Measurements from ENCODE around the gene ARHGEF3. TPM values are rescaled to one million over a fixed set of nuclear protein-coding genes. Genes with fewer than 3 reads are reported as not detected.

ARHGEF3 gene
- total and polyA plus RNA-seq, 5 donors from 2014 or later = 87.8 to 137 (median 103) TPM

GRCh38 chr3:56811546-56812202 lies 9.9 kb upstream of the ARHGEF3 start:
- Mint-ChIP-seq H3K4me1 (peaks cover 34 to 57% (median 49%) of the 10 kb centered on the region in 4 donors), H3K9me3 (no peaks in the 10 kb centered on the region), H3K4me3 (peak overlapping the region in 2 of 4 donors; percentile 7 to 13), H3K36me3 (no peaks in the 10 kb centered on the region), H3K27me3 (no peaks in the 10 kb centered on the region), H3K27ac (peak overlapping the region; percentile 27 to 85 (median 83))
- ATAC-seq (ENCODE audit: low read depth in 2 of 2) (no peak), DNase-seq (no peak)
- H3K4me1 ChIP-seq (ENCODE audit: control insufficient read depth, insufficient read depth, low read length, poor library complexity, severe bottlenecking) = peaks cover 33% of the 10 kb centered on the region
- H3K4me3 ChIP-seq (ENCODE audit: low read depth, low read length) = no peak overlapping the region
- H3K36me3 ChIP-seq (ENCODE audit: control insufficient read depth, insufficient read depth, low read length) = no peaks in the 10 kb centered on the region
- H3K27ac ChIP-seq (ENCODE audit: insufficient read depth, low read length, poor library complexity, severe bottlenecking) = no peak overlapping the region
- no peaks in the 10 kb centered on the region for H3K27me3 ChIP-seq (ENCODE audit: control insufficient read depth, insufficient read depth, low read length)
- H3K9me3 ChIP-seq (ENCODE audit: control insufficient read depth in 2 of 2, low read length in 2 of 2) = no peaks in the 10 kb centered on the region

GRCh38 chr3:56810577-56811545 lies 9.1 kb upstream of the ARHGEF3 start:
- ATAC-seq (ENCODE audit: low read depth in 2 of 2) (no peak), DNase-seq (no peak)
- Histone ChIP-seq H3K4me1 (ENCODE audit: control insufficient read depth, insufficient read depth, low read length, poor library complexity, severe bottlenecking) (peaks cover 29% of the 10 kb centered on the region), H3K9me3 (ENCODE audit: control insufficient read depth in 2 of 2, low read length in 2 of 2) (no peaks in the 10 kb centered on the region), H3K27ac (ENCODE audit: insufficient read depth, low read length, poor library complexity, severe bottlenecking) (no peak overlapping the region), H3K4me3 (ENCODE audit: low read depth, low read length) (no peak overlapping the region), H3K27me3 (ENCODE audit: control insufficient read depth, insufficient read depth, low read length) (no peaks in the 10 kb centered on the region), H3K36me3 (ENCODE audit: control insufficient read depth, insufficient read depth, low read length) (no peaks in the 10 kb centered on the region)
- Mint-ChIP-seq H3K27ac (peak overlapping the region in 2 of 3 donors; percentile 45 to 85), H3K27me3 (no peaks in the 10 kb centered on the region), H3K4me3 (no peak overlapping the region), H3K36me3 (no peaks in the 10 kb centered on the region), H3K9me3 (no peaks in the 10 kb centered on the region), H3K4me1 (peaks cover 34 to 50% (median 42%) of the 10 kb centered on the region in 4 donors)

- Histone ChIP-seq H3K4me3 (ENCODE audit: low read depth, low read length) (no peak overlapping the region), H3K36me3 (ENCODE audit: control insufficient read depth, insufficient read depth, low read length) (no peaks in the 10 kb centered on the region), H3K4me1 (ENCODE audit: control insufficient read depth, insufficient read depth, low read length, poor library complexity, severe bottlenecking) (peaks cover 11% of the 10 kb centered on the region), H3K27me3 (ENCODE audit: control insufficient read depth, insufficient read depth, low read length) (no peaks in the 10 kb centered on the region), H3K9me3 (ENCODE audit: control insufficient read depth in 2 of 2, low read length in 2 of 2) (no peaks in the 10 kb centered on the region), H3K27ac (ENCODE audit: insufficient read depth, low read length, poor library complexity, severe bottlenecking) (no peak overlapping the region)
- Mint-ChIP-seq H3K9me3 (no peaks in the 10 kb centered on the region), H3K4me3 (peak overlapping the region in 1 of 4 donors; percentile 52), H3K36me3 (peaks cover 5% of the 10 kb centered on the region), H3K27me3 (no peaks in the 10 kb centered on the region), H3K4me1 (peaks cover 10 to 23% (median 12%) of the 10 kb centered on the region in 4 donors), H3K27ac (no peak overlapping the region)
- ATAC-seq (ENCODE audit: low read depth in 2 of 2) (no peak), DNase-seq (no peak)
Measured at GRCh38 chr3:56806407-56806806, 4.7 kb upstream of the ARHGEF3 start.

- H3K36me3 ChIP-seq (ENCODE audit: control insufficient read depth, insufficient read depth, low read length) = no peaks in the 10 kb centered on the region
- Mint-ChIP-seq H3K4me3 (peak overlapping the region; percentile 89 to 98 (median 91)), H3K9me3 (peaks cover 0 to 3% (median 0%) of the 10 kb centered on the region in 7 donors), H3K27ac (peak overlapping the region in 1 of 3 donors; percentile 99), H3K4me1 (peaks cover 11 to 34% (median 24%) of the 10 kb centered on the region in 4 donors), H3K27me3 (no peaks in the 10 kb centered on the region), H3K36me3 (peaks cover 8% of the 10 kb centered on the region)
- no peak for ATAC-seq (ENCODE audit: low read depth in 2 of 2)
- no peaks in the 10 kb centered on the region for H3K27me3 ChIP-seq (ENCODE audit: control insufficient read depth, insufficient read depth, low read length)
- peaks cover 37% of the 10 kb centered on the region for H3K4me1 ChIP-seq (ENCODE audit: control insufficient read depth, insufficient read depth, low read length, poor library complexity, severe bottlenecking)
- no peak overlapping the region for H3K27ac ChIP-seq (ENCODE audit: insufficient read depth, low read length, poor library complexity, severe bottlenecking)
- H3K4me3 ChIP-seq (ENCODE audit: low read depth, low read length) = peak overlapping the region; percentile 81
- H3K9me3 ChIP-seq (ENCODE audit: control insufficient read depth in 2 of 2, low read length in 2 of 2) = no peaks in the 10 kb centered on the region
- DNase-seq = no peak
Measured at GRCh38 chr3:56802790-56803189, 1.0 kb upstream of the ARHGEF3 start.

- peak overlapping the region; percentile 81 for H3K27ac ChIP-seq (ENCODE audit: insufficient read depth, low read length, poor library complexity, severe bottlenecking)
- no peaks in the 10 kb centered on the region for H3K36me3 ChIP-seq (ENCODE audit: control insufficient read depth, insufficient read depth, low read length)
- peak overlapping the region in 2 of 3 donors; percentile 88 to 99 for H3K27ac Mint-ChIP-seq
- H3K36me3 Mint-ChIP-seq = peaks cover 8% of the 10 kb centered on the region
- H3K27me3 Mint-ChIP-seq = no peaks in the 10 kb centered on the region
- DNase-seq (no peak), ATAC-seq (ENCODE audit: low read depth in 2 of 2) (no peak)
- H3K4me1 Mint-ChIP-seq = peaks cover 14 to 37% (median 27%) of the 10 kb centered on the region in 4 donors
- H3K9me3 Mint-ChIP-seq = peaks cover 0 to 3% (median 0%) of the 10 kb centered on the region in 7 donors
- peaks cover 41% of the 10 kb centered on the region for H3K4me1 ChIP-seq (ENCODE audit: control insufficient read depth, insufficient read depth, low read length, poor library complexity, severe bottlenecking)
- peak overlapping the region; percentile 81 for H3K4me3 ChIP-seq (ENCODE audit: low read depth, low read length)
- H3K27me3 ChIP-seq (ENCODE audit: control insufficient read depth, insufficient read depth, low read length) = no peaks in the 10 kb centered on the region
- H3K9me3 ChIP-seq (ENCODE audit: control insufficient read depth in 2 of 2, low read length in 2 of 2) = no peaks in the 10 kb centered on the region
- peak overlapping the region; percentile 89 to 98 (median 91) for H3K4me3 Mint-ChIP-seq
Measured at GRCh38 chr3:56802378-56802745, 613 bp upstream of the ARHGEF3 start.

- Mint-ChIP-seq H3K27me3 (no peaks in the 10 kb centered on the region), H3K4me3 (peak overlapping the region; percentile 98 to 100 (median 98)), H3K4me1 (peaks cover 22 to 50% (median 36%) of the 10 kb centered on the region in 4 donors), H3K36me3 (peaks cover 8% of the 10 kb centered on the region), H3K9me3 (peaks cover 0 to 3% (median 0%) of the 10 kb centered on the region in 7 donors), H3K27ac (peak overlapping the region; percentile 90 to 99 (median 98))
- Histone ChIP-seq H3K4me3 (ENCODE audit: low read depth, low read length) (peak overlapping the region; percentile 100), H3K36me3 (ENCODE audit: control insufficient read depth, insufficient read depth, low read length) (no peaks in the 10 kb centered on the region), H3K4me1 (ENCODE audit: control insufficient read depth, insufficient read depth, low read length, poor library complexity, severe bottlenecking) (peaks cover 54% of the 10 kb centered on the region), H3K9me3 (ENCODE audit: control insufficient read depth in 2 of 2, low read length in 2 of 2) (no peaks in the 10 kb centered on the region), H3K27me3 (ENCODE audit: control insufficient read depth, insufficient read depth, low read length) (no peaks in the 10 kb centered on the region), H3K27ac (ENCODE audit: insufficient read depth, low read length, poor library complexity, severe bottlenecking) (peak overlapping the region; percentile 81)
- ATAC-seq (ENCODE audit: low read depth in 2 of 2) (peak in 1 of 2 donors; percentile 4), DNase-seq (peak in 2 of 3 donors; percentile 7 to 43)
Measured at GRCh38 chr3:56800832-56801661, 702 bp downstream of the ARHGEF3 start.
